RKO (cell line): ENCODE measurements around the gene SZT2.

Source experiments
- DNase-seq: peaks from one replicate; pipeline ENCODE4 v3.0.0-alpha.2; 2016; ENCODE audit warnings: low spot score

Gene SZT2

DNA sequence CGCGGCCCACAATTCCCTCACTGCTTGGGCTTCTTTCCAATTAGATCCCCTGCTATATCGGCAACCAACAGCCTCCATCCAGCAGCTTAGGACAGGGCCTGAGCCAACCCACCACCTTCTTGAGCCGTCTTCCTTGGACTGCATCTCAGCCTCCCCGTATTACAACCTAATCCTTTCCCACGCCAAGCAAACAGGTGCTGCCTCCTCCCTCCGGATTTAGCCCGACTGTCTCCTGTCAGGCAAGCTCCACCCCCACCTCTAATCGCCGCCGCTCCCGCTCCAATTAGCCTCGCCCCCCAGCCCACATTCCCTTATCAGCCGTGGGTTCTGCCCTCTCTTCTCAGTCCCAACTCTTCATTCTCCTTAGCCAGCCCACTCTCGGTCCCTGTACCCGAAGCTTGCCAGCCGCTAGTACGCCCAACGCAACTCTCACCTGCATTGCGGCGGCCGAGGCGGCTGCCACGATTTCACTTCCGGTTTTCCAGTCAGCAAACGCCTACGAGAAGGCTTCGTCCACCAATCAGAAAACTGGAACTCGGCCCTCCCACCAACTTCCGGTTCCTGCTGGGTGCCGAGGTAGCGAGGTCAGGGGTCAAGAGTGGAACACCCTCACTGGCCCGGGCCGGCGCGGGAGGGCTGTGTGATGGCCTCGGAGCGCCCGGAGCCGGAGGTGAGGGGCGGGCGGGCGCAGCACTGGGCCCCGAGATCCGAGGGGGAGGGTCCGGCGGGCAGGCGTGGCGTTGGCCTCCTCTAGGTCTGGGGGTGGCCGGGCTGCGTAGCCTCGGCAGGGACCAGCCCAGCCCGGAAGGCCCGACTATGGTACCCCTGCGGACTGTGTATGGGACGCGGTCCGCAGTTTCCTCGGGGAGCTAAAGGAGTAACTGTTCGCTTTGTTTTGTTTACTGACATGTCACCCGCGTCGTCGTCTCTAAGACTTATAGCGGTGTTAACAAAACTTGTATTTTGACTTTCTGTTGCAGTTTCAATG, at the start of gene SZT2, which contains the start of gene MED8:
Gene SZT2 (plus strand): TSS at position 574 of the 988 bp plus-strand sequence. CDS start 70 bp downstream, at position 644.
Gene MED8 (minus strand): TSS at position 475 of the 988 bp plus-strand sequence. CDS start 36 bp downstream, at position 439.
- peak; percentile 96 for DNase-seq

GRCh38 chr1:43340559-43340958, 49.1 kb upstream of the SZT2 start:
- DNase-seq, result no peak

GRCh38 chr1:43344267-43344850, 45.3 kb upstream of the SZT2 start:
- DNase-seq, result no peak

DNA sequence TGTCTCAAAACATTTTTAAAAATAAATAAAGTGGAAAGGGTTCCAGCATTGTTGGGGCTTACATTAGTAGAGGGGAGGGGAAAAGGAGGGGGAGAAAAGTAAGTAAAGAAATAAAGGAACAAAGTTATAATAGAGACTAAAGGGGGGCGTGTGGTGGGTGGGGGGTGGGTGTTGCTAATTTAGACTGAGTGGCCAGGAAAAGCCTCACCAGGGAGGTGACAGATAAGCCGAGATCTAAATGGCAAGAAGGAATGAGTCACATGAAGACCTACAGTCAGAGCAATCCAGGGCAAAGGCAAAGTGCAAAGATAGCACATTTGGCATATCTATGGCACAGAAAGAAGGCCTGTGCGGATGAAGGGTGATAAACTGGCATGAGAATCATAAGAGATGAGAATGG, 44.6 kb upstream of the SZT2 start:
- DNase-seq, result no peak

DNA sequence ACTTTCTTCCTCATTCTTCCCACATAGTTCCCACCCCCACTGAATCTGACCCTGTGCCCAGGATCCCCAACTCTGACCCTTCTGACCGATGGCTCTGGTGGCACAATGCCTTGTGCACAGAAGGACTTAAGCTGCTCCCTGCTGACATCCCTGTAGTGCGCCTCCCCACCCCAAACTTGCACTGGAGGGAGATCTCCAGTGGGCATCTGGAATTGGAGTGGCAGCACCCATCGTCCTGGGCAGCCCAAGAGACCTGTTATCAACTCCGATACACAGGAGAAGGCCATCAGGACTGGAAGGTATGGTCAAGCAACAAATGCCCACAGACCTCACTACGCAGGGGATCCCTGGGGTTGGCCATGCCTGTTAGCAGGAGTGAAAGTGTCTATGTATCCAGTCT, 43.1 kb upstream of the SZT2 start:
- DNase-seq, result no peak

DNA sequence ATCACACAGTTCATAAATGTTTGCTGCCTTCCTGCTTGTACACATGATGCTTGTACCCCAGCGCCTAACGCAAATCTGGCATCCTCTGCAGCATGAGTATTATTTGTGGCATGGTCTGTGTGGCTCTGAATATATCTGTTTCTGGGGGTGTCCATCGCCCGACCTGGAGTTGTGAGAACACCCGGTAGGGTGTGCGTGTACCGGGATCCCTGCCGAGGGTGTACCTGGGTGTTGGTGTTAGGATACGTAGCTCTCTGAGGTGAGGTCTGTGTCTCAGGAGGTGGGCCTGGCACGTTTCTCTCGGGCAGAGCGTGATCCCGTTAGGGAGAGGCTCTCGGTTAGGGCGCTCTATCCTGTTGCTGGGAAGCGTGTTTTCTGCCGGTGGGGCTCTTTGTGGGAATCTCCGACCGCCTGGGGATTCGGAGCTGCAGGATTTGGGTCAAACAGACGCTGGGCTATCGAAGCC, 41.3 kb upstream of the SZT2 start:
- no peak for DNase-seq

GRCh38 chr1:43348809-43349593, 40.7 kb upstream of the SZT2 start:
- peak; percentile 78 for DNase-seq

GRCh38 chr1:43349594-43350306, 39.9 kb upstream of the SZT2 start:
- no peak for DNase-seq

GRCh38 chr1:43350976-43351375, 38.7 kb upstream of the SZT2 start:
- no peak for DNase-seq

GRCh38 chr1:43351421-43352350, 38.0 kb upstream of the SZT2 start:
- no peak for DNase-seq

DNA sequence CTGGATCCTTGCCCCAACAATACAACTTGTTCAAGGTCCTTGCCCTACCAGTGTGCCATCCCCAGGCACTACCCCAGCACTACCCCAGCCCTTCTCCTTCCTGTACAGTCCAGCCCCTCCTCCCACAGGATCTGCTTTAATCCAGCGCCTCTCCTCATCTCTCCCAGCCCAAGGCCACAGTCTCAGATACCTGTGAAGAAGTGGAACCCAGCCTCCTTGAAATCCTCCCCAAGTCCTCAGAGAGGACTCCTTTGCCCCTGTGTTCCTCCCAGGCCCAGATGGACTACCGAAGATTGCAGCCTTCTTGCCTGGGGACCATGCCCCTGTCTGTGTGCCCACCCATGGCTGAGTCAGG, 37.4 kb upstream of the SZT2 start:
- no peak for DNase-seq

GRCh38 chr1:43352881-43353280, 36.8 kb upstream of the SZT2 start:
- no peak for DNase-seq

- DNase-seq, result no peak
Observed at GRCh38 chr1:43354471-43354870, 35.2 kb upstream of the SZT2 start.

DNA sequence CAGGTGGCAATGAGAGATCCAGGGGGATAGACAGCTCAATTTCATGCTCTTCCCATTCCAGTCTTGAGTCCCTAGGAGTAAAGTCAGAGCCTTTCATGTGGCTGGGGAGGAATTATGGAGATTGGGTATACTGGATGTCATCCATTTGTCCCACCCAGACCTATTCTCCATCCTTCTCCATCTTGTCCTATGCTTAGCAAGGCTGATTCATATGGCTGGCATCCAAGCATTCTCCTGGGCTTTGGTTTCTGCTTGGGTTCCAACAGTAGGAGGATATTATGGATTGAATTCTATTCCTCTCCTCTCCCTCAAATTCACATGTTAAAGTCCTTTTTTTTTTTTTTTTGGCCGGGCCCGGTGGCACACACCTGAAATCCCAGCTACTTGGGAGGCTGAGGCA, 34.8 kb upstream of the SZT2 start:
- no peak for DNase-seq

GRCh38 chr1:43357251-43357650, 32.4 kb upstream of the SZT2 start:
- DNase-seq, result no peak

DNA sequence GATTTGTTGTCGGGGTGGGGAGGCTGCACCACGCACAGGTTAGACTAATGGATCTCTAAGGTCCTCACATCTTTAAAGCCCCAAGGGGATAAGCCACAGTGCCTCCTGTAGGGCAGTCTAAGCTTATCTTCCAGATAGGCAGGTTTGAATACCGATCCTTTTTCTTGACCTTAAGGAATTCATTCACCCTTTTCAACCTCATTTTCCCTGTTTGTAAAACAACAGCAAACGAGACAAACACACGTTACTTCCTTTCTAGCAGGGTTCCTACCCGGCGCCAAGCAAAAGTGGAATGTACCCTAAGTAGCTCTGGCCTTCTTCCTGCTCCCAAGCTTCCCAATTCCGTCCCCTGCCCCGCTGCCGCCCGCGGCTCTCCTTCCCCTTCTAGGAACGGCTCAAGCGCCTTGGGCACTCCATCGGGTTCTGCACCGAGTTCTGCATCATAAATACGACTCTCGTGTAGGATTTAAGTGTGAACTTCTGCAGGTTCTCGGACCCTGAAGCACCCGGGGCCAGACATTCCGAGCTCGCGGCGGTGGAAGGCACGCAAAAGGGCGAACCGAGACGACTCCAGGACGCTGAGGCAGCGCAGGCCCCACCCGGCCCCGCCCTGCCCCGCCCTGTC, 31.5 kb upstream of the SZT2 start:
- DNase-seq, result peak; percentile 82

GRCh38 chr1:43358746-43359693, 30.7 kb upstream of the SZT2 start, which contains the start of gene CDC20:
Gene CDC20, plus strand, starts transcription at chr1:43358981. Its CDS starts 235 bp downstream, at chr1:43359216.
- DNase-seq, result peak; percentile 97

- no peak for DNase-seq
Observed at GRCh38 chr1:43359696-43360095, 30.0 kb upstream of the SZT2 start.

DNA sequence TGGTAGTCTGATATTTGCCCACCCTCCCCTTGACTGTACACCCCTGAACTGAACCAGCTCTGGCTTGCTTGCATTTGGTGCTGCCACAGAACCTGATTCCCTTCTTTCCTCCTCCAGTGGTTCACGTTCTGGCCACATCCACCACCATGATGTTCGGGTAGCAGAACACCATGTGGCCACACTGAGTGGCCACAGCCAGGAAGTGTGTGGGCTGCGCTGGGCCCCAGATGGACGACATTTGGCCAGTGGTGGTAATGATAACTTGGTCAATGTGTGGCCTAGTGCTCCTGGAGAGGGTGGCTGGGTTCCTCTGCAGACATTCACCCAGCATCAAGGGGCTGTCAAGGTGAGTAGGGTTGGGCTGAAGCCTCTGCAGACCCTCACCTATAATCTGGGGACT, 29.1 kb upstream of the SZT2 start:
- DNase-seq, result no peak
